ENCODE data around the gene LAMTOR3. TPM values are rescaled to one million over a fixed set of nuclear protein-coding genes. Genes with fewer than 3 reads are reported as not detected.

The LAMTOR3 gene
- total and polyA plus RNA-seq, 9 of the 15 experiments (the other 6 are each of a cell fraction or from before 2014, with no cell fraction given) = 17.9 to 146 (median 59.4) TPM

- no peak for TF ChIP-seq FOXA3 (CRISPR knock-in tag; conservative IDR thresholded peaks at IDR 0.05 in 1 of 2, IDR thresholded peaks at IDR 0.05 in 1 of 2)
- TF ChIP-seq SMAD1 (IDR thresholded peaks at IDR 0.05; ENCODE audit: low read depth, low read length, partially characterized antibody) = no peak
- TF ChIP-seq CTBP1 (IDR thresholded peaks at IDR 0.05; ENCODE audit: borderline replicate concordance) = no peak
These were observed 21.7 kb downstream of the LAMTOR3 start (continued) for GRCh38 chr4:99872570-99872969.

- H3K79me2 ChIP-seq (ENCODE audit: control insufficient read depth, insufficient read depth, low read length) = no peaks in the 10 kb centered on the region
- ChIA-PET POLR2A (no interaction called here), CTCF (ENCODE audit: low intra/inter-chr PET ratio) (no interaction called here)
- intact Hi-C loops (cut with micrococcal nuclease) (no loop called here), in situ Hi-C loops (cut with MboI) (no loop called here)
- no peak for ATAC-seq
- no peak overlapping the region for H2AFZ ChIP-seq (ENCODE audit: low read depth, low read length)
- no peaks in the 10 kb centered on the region for H3K36me3 ChIP-seq (ENCODE audit: control insufficient read depth, insufficient read depth, low read length)
- H3K4me1 ChIP-seq (replicated peaks in 1 of 2; ENCODE audit: control insufficient read depth in 2 of 2, insufficient read depth in 2 of 2, low read length in 2 of 2) = no peaks in the 10 kb centered on the region
- BruUV-seq (replicated peaks) = no TSS peak
- H3K4me3 ChIP-seq = no peak overlapping the region
- no peak for DNase-seq (ENCODE audit: extremely low read depth in 1 of 4, low spot score in 3 of 4)
- no peak overlapping the region for H3K9ac ChIP-seq (ENCODE audit: insufficient read depth in 1 of 2, low read depth in 2 of 2, low read length in 2 of 2)
- H3K9me1 ChIP-seq (ENCODE audit: control insufficient read depth, insufficient read depth, low read length) = no peaks in the 10 kb centered on the region
- H3K9me3 ChIP-seq (replicated peaks; ENCODE audit: control insufficient read depth, insufficient read depth, low read depth, low read length) = no peaks in the 10 kb centered on the region
- H3K27me3 ChIP-seq (ENCODE audit: control insufficient read depth in 2 of 2, insufficient read depth in 2 of 2, low read length in 2 of 2) = no peaks in the 10 kb centered on the region
- H3K4me2 ChIP-seq (ENCODE audit: insufficient read depth, low read length) = no peak overlapping the region
- H3K27ac ChIP-seq (ENCODE audit: extremely low read depth, low read depth, low read length) = no peak overlapping the region
- H4K20me1 ChIP-seq (replicated peaks; ENCODE audit: control insufficient read depth, insufficient read depth, low read length) = no peaks in the 10 kb centered on the region
- 49% methylated on average over 8 of the region's 8 CpGs for WGBS (ENCODE audit: insufficient coverage, low coverage, missing lambda C conversion rate)
- FAIRE-seq = no peak
- TF ChIP-seq, protein P1, sequence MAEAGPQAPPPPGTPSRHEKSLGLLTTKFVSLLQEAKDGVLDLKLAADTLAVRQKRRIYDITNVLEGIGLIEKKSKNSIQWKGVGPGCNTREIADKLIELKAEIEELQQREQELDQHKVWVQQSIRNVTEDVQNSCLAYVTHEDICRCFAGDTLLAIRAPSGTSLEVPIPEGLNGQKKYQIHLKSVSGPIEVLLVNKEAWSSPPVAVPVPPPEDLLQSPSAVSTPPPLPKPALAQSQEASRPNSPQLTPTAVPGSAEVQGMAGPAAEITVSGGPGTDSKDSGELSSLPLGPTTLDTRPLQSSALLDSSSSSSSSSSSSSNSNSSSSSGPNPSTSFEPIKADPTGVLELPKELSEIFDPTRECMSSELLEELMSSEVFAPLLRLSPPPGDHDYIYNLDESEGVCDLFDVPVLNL (CRISPR knock-in tag; IDR thresholded peaks at IDR 0.05; ENCODE audit: low read depth) = no peak
- no peak for TF ChIP-seq CBX5 (IDR thresholded peaks at IDR 0.05; ENCODE audit: borderline replicate concordance, low read depth)
- TF ChIP-seq, protein P2, sequence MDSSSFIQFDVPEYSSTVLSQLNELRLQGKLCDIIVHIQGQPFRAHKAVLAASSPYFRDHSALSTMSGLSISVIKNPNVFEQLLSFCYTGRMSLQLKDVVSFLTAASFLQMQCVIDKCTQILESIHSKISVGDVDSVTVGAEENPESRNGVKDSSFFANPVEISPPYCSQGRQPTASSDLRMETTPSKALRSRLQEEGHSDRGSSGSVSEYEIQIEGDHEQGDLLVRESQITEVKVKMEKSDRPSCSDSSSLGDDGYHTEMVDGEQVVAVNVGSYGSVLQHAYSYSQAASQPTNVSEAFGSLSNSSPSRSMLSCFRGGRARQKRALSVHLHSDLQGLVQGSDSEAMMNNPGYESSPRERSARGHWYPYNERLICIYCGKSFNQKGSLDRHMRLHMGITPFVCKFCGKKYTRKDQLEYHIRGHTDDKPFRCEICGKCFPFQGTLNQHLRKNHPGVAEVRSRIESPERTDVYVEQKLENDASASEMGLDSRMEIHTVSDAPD (CRISPR knock-in tag; IDR thresholded peaks at IDR 0.05) = no peak
- no peak for TF ChIP-seq ZNF644 (tag; IDR thresholded peaks at IDR 0.05; ENCODE audit: low read depth)
- no peak for TF ChIP-seq TCF7 (IDR thresholded peaks at IDR 0.05; ENCODE audit: borderline replicate concordance)
- TF ChIP-seq, protein P3, sequence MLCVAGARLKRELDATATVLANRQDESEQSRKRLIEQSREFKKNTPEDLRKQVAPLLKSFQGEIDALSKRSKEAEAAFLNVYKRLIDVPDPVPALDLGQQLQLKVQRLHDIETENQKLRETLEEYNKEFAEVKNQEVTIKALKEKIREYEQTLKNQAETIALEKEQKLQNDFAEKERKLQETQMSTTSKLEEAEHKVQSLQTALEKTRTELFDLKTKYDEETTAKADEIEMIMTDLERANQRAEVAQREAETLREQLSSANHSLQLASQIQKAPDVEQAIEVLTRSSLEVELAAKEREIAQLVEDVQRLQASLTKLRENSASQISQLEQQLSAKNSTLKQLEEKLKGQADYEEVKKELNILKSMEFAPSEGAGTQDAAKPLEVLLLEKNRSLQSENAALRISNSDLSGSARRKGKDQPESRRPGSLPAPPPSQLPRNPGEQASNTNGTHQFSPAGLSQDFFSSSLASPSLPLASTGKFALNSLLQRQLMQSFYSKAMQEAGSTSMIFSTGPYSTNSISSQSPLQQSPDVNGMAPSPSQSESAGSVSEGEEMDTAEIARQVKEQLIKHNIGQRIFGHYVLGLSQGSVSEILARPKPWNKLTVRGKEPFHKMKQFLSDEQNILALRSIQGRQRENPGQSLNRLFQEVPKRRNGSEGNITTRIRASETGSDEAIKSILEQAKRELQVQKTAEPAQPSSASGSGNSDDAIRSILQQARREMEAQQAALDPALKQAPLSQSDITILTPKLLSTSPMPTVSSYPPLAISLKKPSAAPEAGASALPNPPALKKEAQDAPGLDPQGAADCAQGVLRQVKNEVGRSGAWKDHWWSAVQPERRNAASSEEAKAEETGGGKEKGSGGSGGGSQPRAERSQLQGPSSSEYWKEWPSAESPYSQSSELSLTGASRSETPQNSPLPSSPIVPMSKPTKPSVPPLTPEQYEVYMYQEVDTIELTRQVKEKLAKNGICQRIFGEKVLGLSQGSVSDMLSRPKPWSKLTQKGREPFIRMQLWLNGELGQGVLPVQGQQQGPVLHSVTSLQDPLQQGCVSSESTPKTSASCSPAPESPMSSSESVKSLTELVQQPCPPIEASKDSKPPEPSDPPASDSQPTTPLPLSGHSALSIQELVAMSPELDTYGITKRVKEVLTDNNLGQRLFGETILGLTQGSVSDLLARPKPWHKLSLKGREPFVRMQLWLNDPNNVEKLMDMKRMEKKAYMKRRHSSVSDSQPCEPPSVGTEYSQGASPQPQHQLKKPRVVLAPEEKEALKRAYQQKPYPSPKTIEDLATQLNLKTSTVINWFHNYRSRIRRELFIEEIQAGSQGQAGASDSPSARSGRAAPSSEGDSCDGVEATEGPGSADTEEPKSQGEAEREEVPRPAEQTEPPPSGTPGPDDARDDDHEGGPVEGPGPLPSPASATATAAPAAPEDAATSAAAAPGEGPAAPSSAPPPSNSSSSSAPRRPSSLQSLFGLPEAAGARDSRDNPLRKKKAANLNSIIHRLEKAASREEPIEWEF (CRISPR knock-in tag; IDR thresholded peaks at IDR 0.05) = no peak
- no peak for TF ChIP-seq ZC3H11A (IDR thresholded peaks at IDR 0.05; ENCODE audit: low read depth, low read length)
- no peak for TF ChIP-seq POLR2A (conservative IDR thresholded peaks at IDR 0.05)
- no peak for TF ChIP-seq HDAC2 (IDR thresholded peaks at IDR 0.05)
- TF ChIP-seq MBD1 (CRISPR knock-in tag; IDR thresholded peaks at IDR 0.05) = no peak
These were observed 26.1 kb downstream of the LAMTOR3 start for GRCh38 chr4:99868126-99868596.
